Neuronal stem cell (in vitro differentiated cells): ENCODE results near the gene CPAMD8.

Source experiments
- DNase-seq: peaks from one replicate; pipeline ENCODE4 v3.0.0-alpha.2; 2013; ENCODE audit warnings: low spot score
- H2AFZ ChIP-seq: one replicate; pipeline ENCODE4 v1.6.1; 2013; ENCODE audit warnings: mild to moderate bottlenecking, low read length, inconsistent platforms
- H2AK5ac ChIP-seq: 2 replicates; pipeline ENCODE4 v1.6.1; 2013; ENCODE audit warnings: low read depth, mild to moderate bottlenecking, inconsistent platforms, low read length, moderate library complexity, mixed read lengths
- H2BK120ac ChIP-seq: 2 replicates; pipeline ENCODE4 v1.6.1; 2013; ENCODE audit warnings: low read depth, mild to moderate bottlenecking, inconsistent platforms, low read length, moderate library complexity, mixed read lengths
- H2BK12ac ChIP-seq: one replicate; pipeline ENCODE4 v1.6.1; 2013; ENCODE audit warnings: low read length, inconsistent platforms
- H2BK15ac ChIP-seq: 2 replicates; pipeline ENCODE4 v1.6.1; 2013; ENCODE audit warnings: mild to moderate bottlenecking, low read length, inconsistent platforms, mixed read lengths
- H2BK5ac ChIP-seq: one replicate; pipeline ENCODE4 v1.6.1; 2013; ENCODE audit warnings: inconsistent platforms, mild to moderate bottlenecking, low read length, moderate library complexity
- H3K14ac ChIP-seq: one replicate; pipeline ENCODE4 v1.6.1; 2013; ENCODE audit warnings: low read length, inconsistent platforms
- H3K18ac ChIP-seq: 2 replicates; pipeline ENCODE4 v1.6.1; 2013; ENCODE audit warnings: low read length, inconsistent platforms
- H3K23ac ChIP-seq: 2 replicates; pipeline ENCODE4 v1.6.1; 2013; ENCODE audit warnings: low read depth, mild to moderate bottlenecking, mixed read lengths, low read length, inconsistent platforms; ENCODE audit not compliant: poor library complexity
- H3K27ac ChIP-seq: replicated peaks from 3 replicates; pipeline ENCODE4 v1.5.1; 2013; ENCODE audit warnings: low read length, inconsistent platforms
- H3K27me3 ChIP-seq, 3 experiments: 2 replicates each; pipeline ENCODE4 v1.6.1; 2013; ENCODE audit warnings: low read length in 3 of 3, mild to moderate bottlenecking in 2 of 3, inconsistent platforms in 1 of 3, low read depth in 1 of 3, mixed read lengths in 1 of 3, moderate library complexity in 1 of 3; ENCODE audit not compliant: control insufficient read depth in 3 of 3, insufficient read depth in 3 of 3
- H3K36me3 ChIP-seq, 2 donors: replicated peaks in 1 of 2; 2 replicates each; pipeline ENCODE4 v1.6.1; 2013; ENCODE audit warnings: low read length in 2 of 2; ENCODE audit not compliant: control insufficient read depth in 2 of 2, insufficient read depth in 2 of 2
- H3K4ac ChIP-seq: 2 replicates; pipeline ENCODE4 v1.6.1; 2013; ENCODE audit warnings: inconsistent platforms, mild to moderate bottlenecking, low read length, moderate library complexity
- H3K4me1 ChIP-seq, 2 donors: 1 replicate in 1 of 2; 2 replicates in 1 of 2; pipeline ENCODE4 v1.6.1; 2013; ENCODE audit warnings: low read length in 2 of 2, low read depth in 1 of 2; ENCODE audit not compliant: control insufficient read depth in 2 of 2, insufficient read depth in 1 of 2
- H3K4me2 ChIP-seq: one replicate; pipeline ENCODE4 v1.6.1; 2013; ENCODE audit warnings: mild to moderate bottlenecking, low read length, inconsistent platforms; ENCODE audit not compliant: insufficient read depth, poor library complexity, severe bottlenecking
- H3K4me3 ChIP-seq, 2 donors: 2 replicates each; pipeline ENCODE4 v1.5.1; 2013; ENCODE audit warnings: low read length in 2 of 2, mild to moderate bottlenecking in 2 of 2, inconsistent platforms in 1 of 2, moderate library complexity in 1 of 2
- H3K79me1 ChIP-seq: one replicate; pipeline ENCODE4 v1.6.1; 2013; ENCODE audit warnings: low read depth, mild to moderate bottlenecking, inconsistent platforms, low read length, moderate library complexity
- H3K9ac ChIP-seq: one replicate; pipeline ENCODE4 v1.6.1; 2013; ENCODE audit warnings: mild to moderate bottlenecking, low read depth, low read length, inconsistent platforms; ENCODE audit not compliant: poor library complexity
- H3K9me3 ChIP-seq, 2 donors: replicated peaks in 1 of 2; 2 replicates each; pipeline versions ENCODE3 to v1.6.1; 2013; ENCODE audit warnings: low read length in 2 of 2, mild to moderate bottlenecking in 2 of 2, inconsistent platforms in 1 of 2, low read depth in 1 of 2, mixed read lengths in 1 of 2, moderate library complexity in 1 of 2; ENCODE audit not compliant: control insufficient read depth in 2 of 2, insufficient read depth in 1 of 2
- H4K8ac ChIP-seq: one replicate; pipeline ENCODE4 v1.6.1; 2013; ENCODE audit warnings: low read depth, mild to moderate bottlenecking, inconsistent platforms, low read length, moderate library complexity
- H4K91ac ChIP-seq: one replicate; pipeline ENCODE4 v1.6.1; 2013; ENCODE audit warnings: low read length, low read depth, mild to moderate bottlenecking, inconsistent platforms; ENCODE audit not compliant: poor library complexity
- WGBS, 2 donors: extraction: QIAGEN DNeasy Blood & Tissue Kit; methylation state at CpG; one replicate each; pipeline ENCODE4 v1.1.7; 2013; ENCODE audit warnings: missing lambda C conversion rate in 2 of 2, mixed read lengths in 1 of 2; ENCODE audit not compliant: insufficient read length in 2 of 2, insufficient replicate concordance in 1 of 2; ENCODE audit errors: extremely low coverage in 2 of 2; 5-methylcytosine and 5-hydroxymethylcytosine counted together

Gene CPAMD8

GRCh38 chr19:17022738-17023137 is 3.9 kb downstream of the CPAMD8 start:
- no peak overlapping the region for H2BK15ac ChIP-seq
- H3K27me3 ChIP-seq: peaks cover 0 to 6% (median 0%) of the 10 kb centered on the region in 3 experiments
- no peak overlapping the region for H2BK5ac ChIP-seq
- no peak overlapping the region for H3K4me3 ChIP-seq
- H3K36me3 ChIP-seq: peaks cover 0 to 4% of the 10 kb centered on the region in 2 donors
- H3K27ac ChIP-seq: no peak overlapping the region
- H4K8ac ChIP-seq: no peak overlapping the region
- H2BK12ac ChIP-seq: no peak overlapping the region
- no peak overlapping the region for H3K9ac ChIP-seq
- no peak overlapping the region for H2AK5ac ChIP-seq
- H3K4me1 ChIP-seq: peaks cover 4 to 9% of the 10 kb centered on the region in 2 donors
- WGBS, 2 donors: no CpG with 5 or more reads among the region's 7 CpGs
- peaks cover 19 to 35% of the 10 kb centered on the region in 2 donors for H3K9me3 ChIP-seq
- no peak overlapping the region for H3K14ac ChIP-seq
- H3K23ac ChIP-seq: no peak overlapping the region
- peaks cover 7% of the 10 kb centered on the region for H3K79me1 ChIP-seq
- H3K4ac ChIP-seq: no peak overlapping the region
- no peak overlapping the region for H3K18ac ChIP-seq
- H2BK120ac ChIP-seq: no peak overlapping the region
- no peak overlapping the region for H4K91ac ChIP-seq
- no peak overlapping the region for H2AFZ ChIP-seq
- no peak for DNase-seq
- H3K4me2 ChIP-seq: no peak overlapping the region

DNA sequence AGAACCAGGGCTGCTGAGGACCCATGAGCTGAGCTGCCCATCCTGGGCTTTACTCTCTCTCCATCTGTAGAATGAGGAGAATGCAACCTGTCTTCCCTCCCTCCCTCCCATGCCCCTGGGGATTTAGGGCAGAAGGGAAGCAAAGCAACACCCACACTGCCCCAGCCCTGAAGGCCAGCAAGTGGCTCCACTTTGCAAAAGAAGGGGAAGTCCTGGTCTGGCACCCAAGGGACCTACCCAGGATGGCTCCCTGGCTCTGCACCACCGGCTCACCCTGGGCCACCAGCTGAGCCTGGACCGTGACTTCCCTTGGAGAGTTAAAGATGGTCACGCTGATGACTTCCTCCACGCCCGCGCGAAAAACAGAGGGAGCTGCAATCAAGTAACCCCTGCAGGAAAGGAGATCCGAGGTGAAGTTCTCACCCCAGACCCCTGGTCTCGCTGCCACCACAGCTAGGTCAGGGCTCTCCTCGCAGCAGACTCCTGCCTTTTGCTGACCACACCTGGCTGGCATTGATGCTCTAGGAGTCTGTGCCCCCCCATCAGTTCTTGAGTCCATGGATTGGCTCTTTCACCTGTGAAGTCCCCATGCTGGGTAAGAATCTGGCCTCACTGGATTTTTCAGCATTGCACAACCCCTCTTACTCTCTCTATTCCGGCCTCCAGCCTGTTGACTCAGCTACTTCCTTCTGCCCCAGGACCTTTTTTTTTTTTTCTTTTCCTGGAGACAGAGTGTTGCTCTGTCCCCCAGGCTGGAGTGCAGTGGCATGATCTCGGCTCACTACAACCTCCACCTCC is 4.6 kb downstream of the CPAMD8 start:
- H3K4me1 ChIP-seq: peaks cover 4% of the 10 kb centered on the region in 2 donors
- no peak overlapping the region for H2BK15ac ChIP-seq
- no CpG with 5 or more reads among the region's 12 CpGs for WGBS, 2 donors
- no peak overlapping the region for H2AK5ac ChIP-seq
- H3K14ac ChIP-seq: no peak overlapping the region
- no peak overlapping the region for H3K18ac ChIP-seq
- H4K8ac ChIP-seq: no peak overlapping the region
- H3K79me1 ChIP-seq: peaks cover 7% of the 10 kb centered on the region
- no peak overlapping the region for H3K27ac ChIP-seq
- DNase-seq: no peak
- H3K4ac ChIP-seq: no peak overlapping the region
- peaks cover 0 to 4% of the 10 kb centered on the region in 2 donors for H3K36me3 ChIP-seq
- H3K27me3 ChIP-seq: peaks cover 0 to 6% (median 0%) of the 10 kb centered on the region in 3 experiments
- no peak overlapping the region for H3K4me2 ChIP-seq
- H2BK120ac ChIP-seq: no peak overlapping the region
- no peak overlapping the region for H2AFZ ChIP-seq
- H4K91ac ChIP-seq: no peak overlapping the region
- peaks cover 21 to 36% of the 10 kb centered on the region in 2 donors for H3K9me3 ChIP-seq
- no peak overlapping the region for H3K4me3 ChIP-seq
- no peak overlapping the region for H3K23ac ChIP-seq
- H2BK12ac ChIP-seq: no peak overlapping the region
- no peak overlapping the region for H3K9ac ChIP-seq
- H2BK5ac ChIP-seq: no peak overlapping the region

DNA sequence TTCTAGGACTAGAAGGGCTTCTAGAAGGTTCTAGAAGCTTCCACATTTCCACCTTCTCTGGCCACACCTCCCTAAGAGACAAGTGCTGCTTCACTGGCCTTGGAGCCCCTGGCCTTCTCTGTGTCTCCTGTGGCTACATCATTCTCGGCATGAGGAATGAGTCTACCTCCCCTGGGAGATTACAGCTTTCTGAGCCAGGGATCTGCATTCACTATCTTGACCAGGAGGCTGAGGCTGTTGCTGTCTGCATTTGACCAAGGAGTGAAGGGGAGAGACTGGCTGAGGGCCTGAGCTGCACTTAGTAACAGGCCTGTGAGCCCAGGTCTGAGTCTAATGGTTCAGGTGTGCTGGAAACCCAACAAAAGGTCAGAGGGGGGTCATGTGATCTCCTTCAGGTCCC is 5.3 kb downstream of the CPAMD8 start:
- H2BK5ac ChIP-seq: no peak overlapping the region
- H3K4me2 ChIP-seq: no peak overlapping the region
- no peak overlapping the region for H2AK5ac ChIP-seq
- H4K91ac ChIP-seq: no peak overlapping the region
- H3K23ac ChIP-seq: no peak overlapping the region
- no peak overlapping the region for H4K8ac ChIP-seq
- H3K27me3 ChIP-seq: peaks cover 0 to 6% (median 0%) of the 10 kb centered on the region in 3 experiments
- no CpG with 5 or more reads among the region's 1 CpG for WGBS, 2 donors
- H3K4ac ChIP-seq: no peak overlapping the region
- H2BK120ac ChIP-seq: no peak overlapping the region
- H2AFZ ChIP-seq: no peak overlapping the region
- peaks cover 0 to 4% of the 10 kb centered on the region in 2 donors for H3K36me3 ChIP-seq
- H3K4me3 ChIP-seq: no peak overlapping the region
- no peak overlapping the region for H3K18ac ChIP-seq
- peaks cover 21 to 39% of the 10 kb centered on the region in 2 donors for H3K9me3 ChIP-seq
- no peak overlapping the region for H3K14ac ChIP-seq
- peaks cover 4% of the 10 kb centered on the region in 2 donors for H3K4me1 ChIP-seq
- no peak overlapping the region for H2BK12ac ChIP-seq
- no peak overlapping the region for H3K9ac ChIP-seq
- no peak for DNase-seq
- H3K79me1 ChIP-seq: peaks cover 7% of the 10 kb centered on the region
- no peak overlapping the region for H2BK15ac ChIP-seq
- H3K27ac ChIP-seq: no peak overlapping the region

- H2BK15ac ChIP-seq: no peak overlapping the region
- peaks cover 4% of the 10 kb centered on the region for H3K79me1 ChIP-seq
- H3K23ac ChIP-seq: no peak overlapping the region
- H3K4me3 ChIP-seq: peak overlapping the region in 1 of 2 donors; percentile 9
- no peak overlapping the region for H3K9ac ChIP-seq
- peaks cover 0 to 3% (median 0%) of the 10 kb centered on the region in 3 experiments for H3K27me3 ChIP-seq
- H3K4me2 ChIP-seq: no peak overlapping the region
- H3K27ac ChIP-seq: no peak overlapping the region
- H3K14ac ChIP-seq: no peak overlapping the region
- H2AFZ ChIP-seq: no peak overlapping the region
- no peak overlapping the region for H2BK12ac ChIP-seq
- no CpG with 5 or more reads among the region's 2 CpGs for WGBS, 2 donors
- H3K4me1 ChIP-seq: peaks cover 4% of the 10 kb centered on the region in 2 donors
- no peak overlapping the region for H2AK5ac ChIP-seq
- no peak overlapping the region for H3K18ac ChIP-seq
- no peak overlapping the region for H4K91ac ChIP-seq
- no peak for DNase-seq
- no peak overlapping the region for H4K8ac ChIP-seq
- peaks cover 21 to 39% of the 10 kb centered on the region in 2 donors for H3K9me3 ChIP-seq
- no peak overlapping the region for H3K4ac ChIP-seq
- H2BK120ac ChIP-seq: no peak overlapping the region
- H2BK5ac ChIP-seq: no peak overlapping the region
- peaks cover 0 to 4% of the 10 kb centered on the region in 2 donors for H3K36me3 ChIP-seq
Measured at GRCh38 chr19:17020823-17021222, 5.8 kb downstream of the CPAMD8 start.
